Ectodermal cell (in vitro differentiated cells): Measurements from ENCODE around the gene NOS3.

ENCODE experiments used
- H3K27ac ChIP-seq: 2 replicates; pipeline ENCODE4 v1.7.0; 2013; ENCODE audit warnings: mild to moderate bottlenecking, low read depth, low read length; ENCODE audit not compliant: insufficient read depth, poor library complexity, severe bottlenecking
- H3K27me3 ChIP-seq: 2 replicates; pipeline ENCODE4 v1.7.0; 2013; ENCODE audit warnings: mild to moderate bottlenecking, low read length; ENCODE audit not compliant: insufficient read depth, control insufficient read depth, poor library complexity, severe bottlenecking
- H3K36me3 ChIP-seq: one replicate; pipeline ENCODE4 v1.7.0; 2013; ENCODE audit warnings: low read length; ENCODE audit not compliant: control insufficient read depth, insufficient read depth
- H3K4me1 ChIP-seq: one replicate; pipeline ENCODE4 v1.7.0; 2013; ENCODE audit warnings: low read length; ENCODE audit not compliant: control insufficient read depth, insufficient read depth
- H3K4me3 ChIP-seq: 2 replicates; pipeline ENCODE4 v1.7.0; 2013; ENCODE audit warnings: low read depth, low read length, control low read depth; ENCODE audit not compliant: insufficient read depth
- H3K9me3 ChIP-seq: 2 replicates; pipeline ENCODE4 v1.7.0; 2013; ENCODE audit warnings: mild to moderate bottlenecking, low read length, moderate library complexity; ENCODE audit not compliant: control insufficient read depth
- WGBS, 2 experiments: methylation state at CpG; one replicate each; pipeline ENCODE4 v1.1.7; 2013; ENCODE audit warnings: missing lambda C conversion rate in 2 of 2; 5-methylcytosine and 5-hydroxymethylcytosine counted together

The NOS3 gene

GRCh38 chr7:150973571-150974451 lies 17.0 kb upstream of the NOS3 start:
- Histone ChIP-seq H3K4me1 (peaks cover 63% of the 10 kb centered on the region), H3K27me3 (peaks cover 25% of the 10 kb centered on the region), H3K27ac (no peak overlapping the region), H3K4me3 (no peak overlapping the region), H3K36me3 (no peaks in the 10 kb centered on the region), H3K9me3 (no peaks in the 10 kb centered on the region)
- WGBS, 2 experiments = 77 to 81% methylated on average over 27 of the region's 27 CpGs

GRCh38 chr7:150974468-150975391 lies 16.1 kb upstream of the NOS3 start:
- 3 to 4% methylated on average over 86 to 89 of the region's 89 CpGs for WGBS, 2 experiments
- Histone ChIP-seq H3K9me3 (no peaks in the 10 kb centered on the region), H3K36me3 (no peaks in the 10 kb centered on the region), H3K27ac (no peak overlapping the region), H3K27me3 (peaks cover 25% of the 10 kb centered on the region), H3K4me1 (peaks cover 55% of the 10 kb centered on the region), H3K4me3 (peak overlapping the region; percentile 57)

- Histone ChIP-seq H3K27ac (no peak overlapping the region), H3K27me3 (peaks cover 25% of the 10 kb centered on the region), H3K4me3 (peak overlapping the region; percentile 57)
Measured at GRCh38 chr7:150975536-150976319, 15.1 kb upstream of the NOS3 start.

GRCh38 chr7:150976529-150977381 lies 14.1 kb upstream of the NOS3 start:
- WGBS, 2 experiments = 11 to 15% methylated on average over 11 to 13 of the region's 13 CpGs
- peaks cover 51% of the 10 kb centered on the region for H3K4me1 ChIP-seq
- no peaks in the 10 kb centered on the region for H3K9me3 ChIP-seq
- no peaks in the 10 kb centered on the region for H3K36me3 ChIP-seq
- no peak overlapping the region for H3K27ac ChIP-seq
- peaks cover 25% of the 10 kb centered on the region for H3K27me3 ChIP-seq
- peak overlapping the region; percentile 39 for H3K4me3 ChIP-seq

More at GRCh38 chr7:150975536-150976319, 15.1 kb upstream of the NOS3 start:
- H3K9me3 ChIP-seq = no peaks in the 10 kb centered on the region
- no peaks in the 10 kb centered on the region for H3K36me3 ChIP-seq
- H3K4me1 ChIP-seq = peaks cover 55% of the 10 kb centered on the region
- WGBS, 2 experiments = 72 to 73% methylated on average over 9 of the region's 9 CpGs

- peaks cover 44% of the 10 kb centered on the region for H3K4me1 ChIP-seq
- WGBS, 2 experiments = 3 to 4% methylated on average over 59 to 61 of the region's 62 CpGs
- H3K27ac ChIP-seq = no peak overlapping the region
- no peaks in the 10 kb centered on the region for H3K36me3 ChIP-seq
- peak overlapping the region; percentile 39 for H3K4me3 ChIP-seq
- peaks cover 25% of the 10 kb centered on the region for H3K27me3 ChIP-seq
- no peaks in the 10 kb centered on the region for H3K9me3 ChIP-seq
Measured at GRCh38 chr7:150977382-150978125, 13.3 kb upstream of the NOS3 start.

GRCh38 chr7:150978126-150978789 lies 12.6 kb upstream of the NOS3 start, which contains the start of gene KCNH2:
Gene KCNH2 (minus strand): TSS chr7:150978321. CDS start chr7:150977913, 408 bp downstream.
- WGBS, 2 experiments = 0% methylated on average over 72 to 81 of the region's 81 CpGs
- peaks cover 25% of the 10 kb centered on the region for H3K27me3 ChIP-seq
- peak within 1 kb of the TSS; percentile 51 for H3K4me3 ChIP-seq
- H3K36me3 ChIP-seq = no peaks in the 10 kb centered on the region
- peaks cover 44% of the 10 kb centered on the region for H3K4me1 ChIP-seq
- no peaks in the 10 kb centered on the region for H3K9me3 ChIP-seq
- peak within 1 kb of the TSS; percentile 80 for H3K27ac ChIP-seq

GRCh38 chr7:150979713-150980390 lies 11.0 kb upstream of the NOS3 start:
- Histone ChIP-seq H3K36me3 (no peaks in the 10 kb centered on the region), H3K9me3 (no peaks in the 10 kb centered on the region), H3K27me3 (peaks cover 25% of the 10 kb centered on the region), H3K4me3 (peak overlapping the region; percentile 51), H3K27ac (peak overlapping the region; percentile 80), H3K4me1 (peaks cover 40% of the 10 kb centered on the region)
- WGBS, 2 experiments = 56 to 61% methylated on average over 7 of the region's 7 CpGs

- Histone ChIP-seq H3K27ac (no peak overlapping the region), H3K4me1 (peaks cover 35% of the 10 kb centered on the region), H3K27me3 (peaks cover 19% of the 10 kb centered on the region), H3K36me3 (no peaks in the 10 kb centered on the region), H3K9me3 (no peaks in the 10 kb centered on the region), H3K4me3 (no peak overlapping the region)
- 34 to 43% methylated on average over 2 of the region's 2 CpGs for WGBS, 2 experiments
Measured at GRCh38 chr7:150980663-150981062, 10.2 kb upstream of the NOS3 start.
